ENCODE results near the gene EDIL3. TPM values are rescaled to one million over a fixed set of nuclear protein-coding genes. Genes with fewer than 3 reads are reported as not detected.

The EDIL3 gene
- total and polyA plus RNA-seq, 2 of the 8 experiments (the other 6 are each of a cell fraction or from before 2014, with no cell fraction given): 14.7 to 47.2 TPM

DNA sequence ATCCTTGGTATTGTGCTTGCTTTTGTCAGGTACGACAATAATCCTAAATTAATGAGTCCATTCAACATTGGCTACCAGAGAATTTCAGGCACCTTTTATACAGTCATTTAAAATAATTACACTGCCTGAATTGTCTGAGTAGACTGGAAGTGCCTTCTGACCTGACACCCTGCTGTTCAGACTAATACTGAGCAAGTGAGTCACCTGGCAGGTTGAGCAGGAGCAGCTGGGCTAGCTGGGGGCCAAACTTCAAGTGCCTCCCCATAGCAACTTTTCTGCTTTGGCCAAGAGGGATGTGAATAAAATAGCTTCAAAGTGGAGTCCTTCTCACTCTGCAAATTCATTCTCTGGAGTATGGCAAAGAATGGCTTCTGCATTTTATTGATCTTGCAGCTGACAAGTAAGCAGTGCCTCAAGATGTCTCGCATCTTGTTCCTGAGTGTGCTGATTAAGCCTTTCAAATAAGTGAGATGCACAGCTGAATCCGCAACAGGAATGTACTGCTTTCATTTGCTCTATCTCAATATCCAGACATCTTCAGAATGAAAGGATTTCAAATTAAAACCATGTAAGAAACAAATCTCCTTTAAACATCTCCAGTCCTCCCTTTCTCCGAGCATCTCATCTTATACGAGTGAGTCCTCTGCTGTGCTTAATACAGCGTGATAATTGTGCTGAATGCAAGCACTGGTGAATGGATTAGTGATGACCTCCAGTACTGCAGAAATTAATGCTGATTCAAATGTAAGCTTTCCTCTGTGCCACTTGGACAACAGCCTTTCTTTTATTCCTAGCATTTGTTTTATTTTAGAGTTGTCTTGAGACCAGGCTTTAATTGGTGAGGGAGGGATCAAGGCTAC lies 271.2 kb downstream of the EDIL3 start:
- no peak for FAIRE-seq
- no peak overlapping the region for H3K23ac ChIP-seq (ENCODE audit: insufficient read length)
- no peak overlapping the region for H3K56ac ChIP-seq (replicated peaks; ENCODE audit: insufficient read length, low read depth, low read length)
- H3K9ac ChIP-seq (replicated peaks in 1 of 4; ENCODE audit: extremely low read depth in 1 of 4, low read depth in 3 of 4, low read length in 3 of 4): no peak overlapping the region
- H3K4ac ChIP-seq (replicated peaks; ENCODE audit: insufficient read length, low read depth, low read length): no peak overlapping the region
- no peak overlapping the region for H3K27ac ChIP-seq (ENCODE audit: low read depth, low read length)
- TF ChIP-seq GTF2F1 (IDR thresholded peaks at IDR 0.05; ENCODE audit: borderline replicate concordance, low read depth, low read length) (no peak), JUND (IDR thresholded peaks at IDR 0.05; ENCODE audit: low read length) (peak; percentile 69; the same call in 1 of the 2 replicates), TCF12 (IDR thresholded peaks at IDR 0.05; ENCODE audit: low read depth, low read length) (0 out of 2 replicates have a peak, but pooled peaks have one; percentile 17)
- peak overlapping the region in 1 of 2 experiments; percentile 6; a peak in 1 of 4 replicates for H3K4me2 ChIP-seq (ENCODE audit: insufficient read depth in 1 of 2, low read depth in 2 of 2, low read length in 2 of 2)
- no peak overlapping the region for H2BK15ac ChIP-seq (ENCODE audit: low read length)
- no peak overlapping the region for H3K4me3 ChIP-seq (ENCODE audit: extremely low read depth in 1 of 4, insufficient read depth in 2 of 4, low read depth in 3 of 4, low read length in 4 of 4)
- H4K5ac ChIP-seq (ENCODE audit: insufficient read length, low read depth, low read length): no peak overlapping the region
- H3K14ac ChIP-seq (ENCODE audit: insufficient read length): no peak overlapping the region
- no peaks in the 10 kb centered on the region for H3K36me3 ChIP-seq (ENCODE audit: control insufficient read depth in 2 of 4, insufficient read depth in 4 of 4, low read length in 3 of 4)
- H3K18ac ChIP-seq (ENCODE audit: extremely low read depth, low read length): no peak overlapping the region
- ChIA-PET POLR2A (ENCODE audit: partially characterized antibody) (no interaction called here), CTCF (ENCODE audit: partially characterized antibody) (interaction anchor here (0.8 kb wide), 1 partner anchor 25 kb away, joined by 3 read pairs; no protein-coding TSS in a partner anchor)
- no peak overlapping the region for H2BK5ac ChIP-seq (ENCODE audit: low read depth, low read length)
- H2BK120ac ChIP-seq (replicated peaks; ENCODE audit: low read depth, low read length): no peak overlapping the region
- H2AK5ac ChIP-seq (ENCODE audit: low read depth, low read length): no peak overlapping the region
- 82% methylated on average over 6 of the region's 6 CpGs; no CpG with 5 or more reads in 1 of the 2 experiments for WGBS, 2 experiments (ENCODE audit: extremely low coverage in 1 of 2, insufficient coverage in 1 of 2, insufficient read length in 1 of 2, insufficient replicate concordance in 2 of 2, low coverage in 1 of 2, low lambda C conversion rate in 2 of 2, missing lambda C conversion rate in 1 of 2)
- no peak overlapping the region for H2BK20ac ChIP-seq (ENCODE audit: low read length)
- no peak overlapping the region for H2AFZ ChIP-seq (ENCODE audit: low read length)
- no peaks in the 10 kb centered on the region for H3K79me1 ChIP-seq (ENCODE audit: low read depth, low read length)
- no peaks in the 10 kb centered on the region for H3K27me3 ChIP-seq (replicated peaks in 1 of 4; ENCODE audit: control insufficient read depth in 3 of 4, extremely low read depth in 1 of 4, insufficient read depth in 3 of 4, low read length in 3 of 4)
- H3K4me1 ChIP-seq (replicated peaks in 1 of 4; ENCODE audit: control insufficient read depth in 3 of 4, insufficient read depth in 4 of 4, low read length in 3 of 4): peaks cover 0 to 11% (median 6%) of the 10 kb centered on the region in 4 experiments; a peak in 4 of 7 replicates
- peak; percentile 45 to 51 for DNase-seq (ENCODE audit: low read depth in 1 of 2, low spot score in 2 of 2)
- no peaks in the 10 kb centered on the region for H3K9me3 ChIP-seq (ENCODE audit: insufficient read depth in 2 of 2, low read depth in 1 of 2, low read length in 1 of 2)
- H2BK12ac ChIP-seq (ENCODE audit: low read depth, low read length): no peak overlapping the region
- no peak overlapping the region for H4K8ac ChIP-seq (ENCODE audit: extremely low read depth, insufficient read depth, low read length)
- no peaks in the 10 kb centered on the region for H3K23me2 ChIP-seq (ENCODE audit: low read depth, low read length)
- no peaks in the 10 kb centered on the region for H3K79me2 ChIP-seq (ENCODE audit: control insufficient read depth in 1 of 2, insufficient read depth in 2 of 2, low read length in 2 of 2)
- no peaks in the 10 kb centered on the region for H4K20me1 ChIP-seq (replicated peaks in 1 of 2; ENCODE audit: control insufficient read depth in 1 of 2, insufficient read depth in 2 of 2, low read length in 2 of 2)
- no peak overlapping the region for H4K91ac ChIP-seq (replicated peaks; ENCODE audit: insufficient read length, low read length)

All from H1 (cell line).